ENCODE data around the gene SORCS3.

Gene SORCS3

DNA sequence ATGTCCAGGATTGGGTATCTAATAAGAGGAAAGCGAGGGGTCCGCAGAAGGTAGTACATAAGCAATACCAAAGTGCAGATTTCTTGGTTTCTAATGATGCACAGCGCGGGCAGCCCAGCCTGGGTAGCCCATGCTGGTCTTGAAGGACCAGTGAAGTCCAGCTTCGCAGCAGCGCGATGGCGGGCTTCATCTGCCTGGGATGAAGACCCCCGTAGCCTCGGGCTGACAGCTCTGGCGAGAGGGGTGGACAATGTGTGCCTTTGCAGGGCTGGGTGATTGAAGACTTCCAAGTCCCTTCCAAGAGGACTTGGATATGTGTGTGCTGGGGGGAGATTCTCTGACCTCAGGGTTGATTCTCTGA, 2.2 kb downstream of the SORCS3 start:
- in situ Hi-C loops (cut with HindIII; ENCODE audit: low sequenced_read_pairs), result no loop called here

DNA sequence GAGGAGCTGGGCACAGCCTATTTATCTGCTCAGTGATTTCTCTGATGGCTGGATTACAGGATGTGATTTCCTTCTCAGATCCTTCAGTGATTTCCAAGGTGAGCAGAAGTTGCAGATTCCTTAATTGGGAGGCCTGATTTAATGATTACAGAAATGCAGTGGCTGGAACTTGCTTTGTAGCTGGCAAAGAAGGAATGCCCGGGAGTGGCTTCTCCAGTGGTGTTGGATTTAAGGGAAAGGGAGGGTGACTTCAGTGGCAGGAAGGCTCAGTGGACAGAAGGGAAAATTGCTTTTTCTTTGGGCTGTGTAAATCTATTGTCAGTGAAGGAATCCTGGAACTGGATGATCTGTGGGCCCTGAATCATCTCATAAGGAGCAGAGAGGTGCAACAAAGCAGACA, 5.1 kb downstream of the SORCS3 start:
- in situ Hi-C loops (cut with HindIII; ENCODE audit: low sequenced_read_pairs), result no loop called here

DNA sequence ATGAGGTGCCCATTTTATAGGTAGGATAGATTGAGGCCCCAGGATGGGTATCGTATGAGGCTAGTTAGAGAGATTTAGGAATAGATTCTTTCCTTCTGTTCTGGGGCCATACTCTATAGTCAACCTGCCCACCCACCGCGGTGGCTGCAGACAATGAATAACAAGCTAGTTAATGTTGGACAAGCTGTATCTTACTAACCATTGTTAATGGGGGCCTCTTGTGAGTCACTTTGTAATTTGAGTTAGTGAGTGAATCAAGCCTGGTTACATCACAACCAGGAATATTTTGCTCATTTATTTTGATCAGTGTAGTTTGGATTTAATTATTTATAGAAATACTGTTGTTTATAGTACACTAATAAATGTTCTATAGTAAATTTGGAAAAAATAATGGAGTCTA, 7.3 kb downstream of the SORCS3 start:
- in situ Hi-C loops (cut with HindIII; ENCODE audit: low sequenced_read_pairs), result no loop called here

DNA sequence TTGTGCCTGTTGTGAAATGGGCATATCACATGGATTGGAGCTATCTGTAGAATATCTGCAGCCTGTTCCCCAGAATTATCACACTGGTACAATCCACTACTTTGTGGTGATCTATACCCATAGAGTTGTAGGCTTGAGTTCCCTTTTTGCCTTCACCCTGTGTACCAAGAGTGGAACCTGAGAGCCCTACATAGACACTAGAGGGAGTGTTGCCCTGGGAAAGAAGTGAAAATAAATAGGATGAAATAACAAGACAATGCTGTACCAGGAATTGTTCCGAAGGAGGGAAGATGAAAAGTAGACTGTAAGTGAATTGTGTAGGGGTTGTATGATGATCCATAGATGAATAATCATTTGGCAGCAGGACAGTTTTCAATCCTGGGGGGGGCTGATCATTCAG, 9.0 kb downstream of the SORCS3 start:
- in situ Hi-C loops (cut with HindIII; ENCODE audit: low sequenced_read_pairs), result no loop called here

- in situ Hi-C loops (cut with HindIII; ENCODE audit: low sequenced_read_pairs), result no loop called here
Observed at GRCh38 chr10:104650635-104651331, 9.7 kb downstream of the SORCS3 start.

- in situ Hi-C loops (cut with HindIII; ENCODE audit: low sequenced_read_pairs), result no loop called here
Observed at GRCh38 chr10:104657036-104657435, 15.9 kb downstream of the SORCS3 start.

DNA sequence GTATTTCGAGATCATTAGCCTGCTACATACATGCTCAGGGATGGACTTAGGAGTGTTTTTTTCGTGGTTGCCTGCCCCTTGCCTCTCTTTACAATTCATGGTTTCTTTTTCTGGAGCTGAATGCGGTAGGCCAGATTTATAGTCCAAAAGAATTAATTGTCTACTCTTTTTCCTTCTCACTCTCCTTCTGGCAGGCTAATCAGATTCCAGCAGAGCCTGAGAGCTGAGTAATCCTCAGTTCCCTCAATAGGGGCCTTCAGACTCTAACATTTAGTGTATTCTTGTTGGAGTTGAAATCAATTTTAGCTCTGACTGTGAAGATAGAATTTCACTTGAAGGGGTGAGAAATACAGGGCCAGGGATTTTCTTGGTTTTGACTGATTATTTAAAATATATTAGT, 16.4 kb downstream of the SORCS3 start:
- in situ Hi-C loops (cut with HindIII; ENCODE audit: low sequenced_read_pairs), result no loop called here

DNA sequence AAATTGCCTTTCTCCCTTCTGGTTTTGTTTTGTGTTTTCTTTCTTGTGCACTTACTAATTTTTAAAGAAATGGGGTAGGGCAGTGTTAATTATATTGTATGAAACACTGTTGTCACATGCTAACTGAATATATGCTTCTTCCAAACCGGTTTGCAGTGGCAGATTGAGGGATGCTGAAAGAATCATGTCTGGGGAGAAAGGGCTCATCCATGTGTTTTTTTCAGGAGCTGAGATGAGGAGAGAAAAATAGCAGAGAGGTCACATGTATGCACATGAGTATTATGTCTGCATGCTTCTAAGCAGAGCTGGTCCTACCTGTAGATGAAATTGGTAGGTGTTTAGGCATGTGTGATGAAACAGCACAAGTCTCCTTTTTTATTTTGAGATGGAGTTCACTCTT, 17.0 kb downstream of the SORCS3 start:
- in situ Hi-C loops (cut with HindIII; ENCODE audit: low sequenced_read_pairs), result no loop called here

- in situ Hi-C loops (cut with HindIII; ENCODE audit: low sequenced_read_pairs), result no loop called here
Observed at GRCh38 chr10:104659809-104660208, 18.7 kb downstream of the SORCS3 start.

GRCh38 chr10:104663076-104663475, 22.0 kb downstream of the SORCS3 start:
- in situ Hi-C loops (cut with HindIII; ENCODE audit: low sequenced_read_pairs), result no loop called here

DNA sequence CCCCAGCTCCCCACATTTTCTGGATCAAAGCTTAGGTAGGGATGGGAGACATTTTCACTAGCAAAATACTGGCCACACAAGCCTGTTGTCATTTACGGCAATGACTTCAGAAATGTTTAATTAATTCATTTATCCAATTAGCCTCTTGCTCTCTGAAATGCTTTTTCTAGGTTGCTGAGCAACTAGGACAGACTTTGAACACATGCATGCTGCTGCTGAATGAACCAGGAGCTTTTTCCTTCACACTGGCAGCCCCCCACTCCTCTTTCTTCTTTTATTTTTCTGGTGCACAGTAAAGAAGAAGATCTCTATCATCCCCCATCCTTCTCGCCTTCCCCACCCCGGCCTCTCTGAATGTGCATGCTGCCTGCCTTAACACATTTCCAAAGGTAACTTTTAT, 22.5 kb downstream of the SORCS3 start:
- in situ Hi-C loops (cut with HindIII; ENCODE audit: low sequenced_read_pairs), result no loop called here

DNA sequence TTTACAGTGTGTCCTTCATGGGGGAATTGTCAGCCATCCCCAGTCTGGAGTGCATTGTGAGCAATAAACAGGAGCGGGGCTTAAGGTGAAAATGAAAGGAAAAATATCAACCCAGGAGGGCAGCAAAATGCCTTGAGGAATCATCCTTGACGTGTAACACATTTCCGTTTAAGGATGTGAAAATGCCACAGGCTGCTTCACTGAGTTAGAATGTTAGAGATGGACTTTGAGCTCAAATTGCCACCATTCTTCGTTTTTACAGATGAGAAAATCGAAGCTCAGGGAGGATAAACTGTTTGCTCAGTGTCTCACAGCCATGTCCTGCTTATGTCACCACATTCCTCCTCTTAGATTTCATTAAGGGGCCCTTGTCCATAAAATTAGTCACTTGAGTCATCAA, 23.1 kb downstream of the SORCS3 start:
- in situ Hi-C loops (cut with HindIII; ENCODE audit: low sequenced_read_pairs), result no loop called here

DNA sequence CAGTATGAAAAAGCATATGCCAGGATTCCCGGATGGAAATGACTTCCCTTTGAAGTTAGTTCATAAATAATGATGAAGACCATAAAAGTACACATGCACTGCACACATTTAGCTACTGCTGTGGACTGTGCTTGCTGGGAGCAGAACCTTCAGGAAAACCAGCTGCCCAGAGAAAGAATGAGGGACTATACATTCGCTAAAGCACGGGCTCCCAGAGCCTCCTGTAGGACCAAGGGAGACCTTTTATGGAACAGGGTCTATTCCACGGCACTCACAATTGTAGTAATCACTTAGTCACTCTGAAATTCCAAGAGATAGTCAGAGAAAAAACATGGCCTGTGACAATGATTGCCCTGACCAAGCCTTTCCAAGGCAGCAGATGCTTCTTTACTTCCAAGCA, 24.1 kb downstream of the SORCS3 start:
- in situ Hi-C loops (cut with HindIII; ENCODE audit: low sequenced_read_pairs), result no loop called here

- in situ Hi-C loops (cut with HindIII; ENCODE audit: low sequenced_read_pairs), result no loop called here
Observed at GRCh38 chr10:104666106-104666505, 25.0 kb downstream of the SORCS3 start.

DNA sequence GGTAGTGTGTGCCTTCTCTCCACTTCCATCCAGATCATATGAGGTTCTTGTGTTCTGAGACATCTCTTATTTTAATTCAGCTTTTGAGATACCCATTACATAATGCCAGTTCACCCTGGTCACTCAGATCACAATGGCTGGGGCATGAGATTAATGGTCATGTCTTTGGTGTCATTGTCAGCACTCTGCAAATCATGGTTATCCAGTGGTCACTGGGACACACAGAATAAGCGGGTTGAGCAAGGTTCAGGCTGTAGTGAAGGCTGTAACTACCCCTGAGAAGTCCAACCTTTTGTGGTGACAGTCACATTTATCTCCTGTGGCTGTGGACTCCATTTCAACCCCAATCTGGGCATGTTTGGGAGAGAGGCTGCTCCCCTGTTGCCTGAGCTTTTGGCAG, 35.8 kb downstream of the SORCS3 start:
- in situ Hi-C loops (cut with HindIII; ENCODE audit: low sequenced_read_pairs), result no loop called here

DNA sequence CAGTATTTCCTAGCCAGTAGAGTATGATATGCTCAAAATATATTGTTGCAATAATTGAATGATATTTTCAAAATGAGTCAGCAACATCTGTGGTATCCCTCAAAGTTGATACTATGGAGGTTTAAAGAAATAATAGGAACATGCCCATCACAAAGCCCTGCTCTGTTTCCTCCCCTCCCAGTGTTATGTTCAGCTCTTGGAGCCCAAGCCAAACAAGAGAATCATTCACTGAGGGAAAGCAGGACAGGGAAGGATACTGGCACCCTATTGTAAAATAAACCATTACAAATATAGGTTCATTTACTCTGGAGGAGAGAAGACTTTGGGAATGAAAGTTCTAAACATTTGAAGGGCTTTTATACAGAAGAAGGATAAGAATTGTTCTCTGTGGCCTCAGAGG, 37.6 kb downstream of the SORCS3 start:
- in situ Hi-C loops (cut with HindIII; ENCODE audit: low sequenced_read_pairs), result no loop called here

GRCh38 chr10:104680467-104681401, 39.6 kb downstream of the SORCS3 start:
- in situ Hi-C loops (cut with HindIII; ENCODE audit: low sequenced_read_pairs), result no loop called here

DNA sequence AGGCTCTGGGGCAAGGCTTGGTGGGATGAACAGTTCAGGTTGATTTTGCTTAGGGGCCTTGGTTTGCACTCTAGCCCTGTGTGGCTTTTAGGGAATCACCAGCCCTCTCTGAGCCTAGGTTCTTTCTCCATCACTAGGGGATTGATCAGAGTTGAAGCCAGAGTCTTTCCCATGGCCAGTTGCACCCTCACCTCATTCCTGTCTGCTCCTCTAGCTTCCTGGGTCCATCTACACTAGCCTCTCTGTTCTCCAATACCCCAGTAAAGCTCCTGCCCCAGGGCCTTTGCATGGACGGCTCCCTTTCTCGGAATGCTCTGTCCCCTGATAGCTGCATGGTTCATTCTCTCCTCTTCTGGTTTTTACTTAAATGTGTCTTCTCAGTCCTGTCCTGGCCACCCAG, 40.4 kb downstream of the SORCS3 start:
- in situ Hi-C loops (cut with HindIII; ENCODE audit: low sequenced_read_pairs), result no loop called here

GRCh38 chr10:104683567-104683966, 42.5 kb downstream of the SORCS3 start:
- in situ Hi-C loops (cut with HindIII; ENCODE audit: low sequenced_read_pairs), result no loop called here

- in situ Hi-C loops (cut with HindIII; ENCODE audit: low sequenced_read_pairs), result no loop called here
Observed at GRCh38 chr10:104686829-104687228, 45.7 kb downstream of the SORCS3 start.

DNA sequence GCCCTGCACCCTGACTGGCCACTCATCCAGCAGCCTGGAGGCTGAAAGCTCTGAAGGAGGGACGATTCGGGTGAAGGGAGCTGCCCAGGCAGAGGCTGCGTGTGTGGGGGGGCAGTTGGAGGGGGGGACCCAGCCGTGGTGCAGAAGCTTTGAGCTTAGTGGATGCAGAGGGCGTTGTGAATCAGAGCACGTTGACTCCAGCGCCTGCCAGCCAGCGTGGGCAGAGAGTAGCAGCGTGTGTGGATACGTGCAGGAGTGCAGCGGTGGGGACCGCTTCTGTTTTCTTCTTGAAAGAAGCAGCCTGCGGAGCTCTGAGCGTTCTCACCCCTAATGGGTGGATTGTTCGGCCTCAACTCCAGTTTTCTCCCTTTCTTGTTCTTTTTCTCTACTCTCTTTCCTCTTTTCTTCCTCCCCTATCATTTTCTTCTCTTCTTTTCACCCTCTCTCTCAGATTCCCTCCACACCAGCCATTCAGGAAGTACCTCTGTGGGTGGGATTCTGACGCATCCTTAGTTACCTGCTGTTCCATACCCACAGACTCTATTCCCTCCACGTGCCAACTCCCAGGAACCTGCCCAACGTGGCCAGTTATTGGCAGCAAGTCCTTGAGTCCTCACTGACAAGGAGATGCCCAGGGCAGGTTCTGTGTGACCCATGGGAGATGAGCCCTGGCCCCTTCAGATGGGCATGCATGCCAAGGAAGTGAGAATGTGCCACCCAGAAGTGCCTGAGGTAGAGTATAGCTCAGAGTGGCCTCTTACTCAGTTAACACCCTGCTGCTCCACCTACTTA, 47.4 kb downstream of the SORCS3 start:
- in situ Hi-C loops (cut with HindIII; ENCODE audit: low sequenced_read_pairs), result no loop called here

DNA sequence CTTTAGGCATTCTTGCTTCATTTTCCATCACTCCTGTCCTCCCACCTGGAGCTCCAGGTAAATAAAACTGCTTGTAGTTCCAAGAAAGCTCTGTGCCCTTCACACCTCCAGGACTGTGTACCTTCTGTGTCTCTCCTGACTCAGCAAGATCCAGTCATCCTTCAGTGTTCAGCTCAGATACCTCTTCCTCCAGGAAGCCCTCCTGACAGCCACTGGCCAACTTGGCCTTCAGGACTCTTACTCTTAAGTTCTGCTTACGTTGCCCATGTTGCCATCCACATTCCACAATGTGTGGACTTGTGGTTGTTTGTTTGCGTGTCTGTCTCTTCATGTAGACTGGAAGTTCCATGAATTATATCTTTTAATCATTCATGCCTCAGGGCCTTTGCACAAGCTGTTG, 48.0 kb downstream of the SORCS3 start:
- in situ Hi-C loops (cut with HindIII; ENCODE audit: low sequenced_read_pairs), result no loop called here

Data from endothelial cell of hepatic sinusoid (primary cell).